RCC 7860 (cell line): Measurements from ENCODE around the gene SLC4A5.

Source experiments
- DNase-seq: peaks from one replicate; pipeline ENCODE4 v3.0.0-alpha.2; 2015; ENCODE audit warnings: low spot score
- FAIRE-seq: peaks from 2 replicates; lab custom pipeline; 2012; peaks lifted over from hg19 to GRCh38; lab: Jason Lieb, UNC

SLC4A5 gene

GRCh38 chr2:74343316-74343715 lies at the start of gene SLC4A5:
Gene SLC4A5 (minus strand): TSS chr2:74343416. CDS start chr2:74315023, 28,393 bp downstream.
- no peak for FAIRE-seq
- no peak for DNase-seq

GRCh38 chr2:74392449-74392743 lies 49.2 kb upstream of the SLC4A5 start:
- FAIRE-seq = no peak
- DNase-seq = no peak

GRCh38 chr2:74391580-74392448 lies 48.6 kb upstream of the SLC4A5 start:
- DNase-seq = peak; percentile 77
- peak; percentile 62 for FAIRE-seq

GRCh38 chr2:74391209-74391579 lies 48.0 kb upstream of the SLC4A5 start:
- DNase-seq = peak; percentile 19
- FAIRE-seq = no peak

- FAIRE-seq = no peak
Measured at GRCh38 chr2:74390606-74391005, 47.4 kb upstream of the SLC4A5 start.

GRCh38 chr2:74387346-74387745 lies 44.1 kb upstream of the SLC4A5 start:
- DNase-seq (no peak), FAIRE-seq (no peak)

More at GRCh38 chr2:74390606-74391005, 47.4 kb upstream of the SLC4A5 start:
- no peak for DNase-seq

GRCh38 chr2:74385396-74385795 lies 42.2 kb upstream of the SLC4A5 start:
- DNase-seq (no peak), FAIRE-seq (no peak)

GRCh38 chr2:74384051-74384450 lies 40.8 kb upstream of the SLC4A5 start:
- no peak for FAIRE-seq
- no peak for DNase-seq

- FAIRE-seq = no peak
- DNase-seq = no peak
Measured at GRCh38 chr2:74383254-74383653, 40.0 kb upstream of the SLC4A5 start.

GRCh38 chr2:74381751-74382150 lies 38.5 kb upstream of the SLC4A5 start:
- no peak for FAIRE-seq
- no peak for DNase-seq

GRCh38 chr2:74379851-74380789 lies 36.9 kb upstream of the SLC4A5 start, which contains the start of gene DCTN1:
Gene DCTN1 (minus strand): TSS chr2:74380311. CDS start chr2:74380037, 274 bp downstream.
- FAIRE-seq (no peak), DNase-seq (no peak)

GRCh38 chr2:74378007-74378406 lies 34.8 kb upstream of the SLC4A5 start:
- FAIRE-seq (no peak), DNase-seq (no peak)

- FAIRE-seq (no peak), DNase-seq (no peak)
Measured at GRCh38 chr2:74375838-74376237, 32.6 kb upstream of the SLC4A5 start.

GRCh38 chr2:74374509-74375205 lies 31.4 kb upstream of the SLC4A5 start:
- FAIRE-seq = no peak
- DNase-seq = no peak

- FAIRE-seq (no peak), DNase-seq (no peak)
Measured at GRCh38 chr2:74373985-74374384, 30.8 kb upstream of the SLC4A5 start.

- FAIRE-seq (no peak), DNase-seq (no peak)
Measured at GRCh38 chr2:74373221-74373676, 30.0 kb upstream of the SLC4A5 start.

GRCh38 chr2:74372674-74373073 lies 29.5 kb upstream of the SLC4A5 start:
- FAIRE-seq = no peak
- no peak for DNase-seq

GRCh38 chr2:74371421-74371820 lies 28.2 kb upstream of the SLC4A5 start:
- DNase-seq (no peak), FAIRE-seq (no peak)

GRCh38 chr2:74369976-74370375 lies 26.8 kb upstream of the SLC4A5 start:
- no peak for DNase-seq
- FAIRE-seq = no peak

- DNase-seq (no peak), FAIRE-seq (no peak)
Measured at GRCh38 chr2:74368499-74368898, 25.3 kb upstream of the SLC4A5 start.

- FAIRE-seq (no peak), DNase-seq (no peak)
Measured at GRCh38 chr2:74367789-74368188, 24.6 kb upstream of the SLC4A5 start.
